BLaER1 (cell line): ENCODE data around the gene TMEM131.
A peak's percentile ranks its signal among the peaks of the same experiment; 100 is the strongest.
"Not testable (repeated sequence)": the region's sequence is repeated elsewhere in the genome, so short reads cannot be mapped to it uniquely, and the experiment has no call there.

Source experiments
- H3K27ac ChIP-seq: shearing (Covaris generic); formaldehyde crosslinking; 2 replicates; pipeline ENCODE4 v1.8.1; 2022
- H3K27me3 ChIP-seq: shearing (Covaris generic); formaldehyde crosslinking; 2 replicates; pipeline ENCODE4 v1.8.1; 2022
- H3K36me3 ChIP-seq: shearing (Covaris generic); formaldehyde crosslinking; 2 replicates; pipeline ENCODE4 v1.8.1; 2022
- H3K4me1 ChIP-seq: shearing (Covaris generic); formaldehyde crosslinking; 2 replicates; pipeline ENCODE4 v1.8.1; 2022
- H3K4me2 ChIP-seq: shearing (Covaris generic); formaldehyde crosslinking; 2 replicates; pipeline ENCODE4 v1.8.1; 2022
- H3K4me3 ChIP-seq: shearing (Covaris generic); formaldehyde crosslinking; 2 replicates; pipeline ENCODE4 v1.8.1; 2022
- H3K9ac ChIP-seq: shearing (Covaris generic); formaldehyde crosslinking; 2 replicates; pipeline ENCODE4 v1.8.1; 2022
- H3K9me3 ChIP-seq: shearing (Covaris generic); formaldehyde crosslinking; 2 replicates; pipeline ENCODE4 v1.8.1; 2022
- H4K20me1 ChIP-seq: shearing (Covaris generic); formaldehyde crosslinking; 2 replicates; pipeline ENCODE4 v1.8.1; 2022
- Cebpa-rat ChIP-seq: shearing (Covaris generic); IDR thresholded peaks from 2 replicates; pipeline ENCODE4 v1.8.1; 2022

TMEM131 gene

GRCh38 chr2:97713296-97714083 lies 282.3 kb downstream of the TMEM131 start, which contains the start of gene ZAP70:
Gene ZAP70 (plus strand): TSS chr2:97713576. CDS start chr2:97724037, 10,461 bp downstream.
- Histone ChIP-seq H3K9me3 (no peaks in the 10 kb centered on the region), H3K27me3 (no peaks in the 10 kb centered on the region), H3K36me3 (no peaks in the 10 kb centered on the region), H3K4me3 (peak within 1 kb of the TSS; percentile 67), H3K27ac (peak within 1 kb of the TSS; percentile 99), H3K4me2 (peak within 1 kb of the TSS; percentile 98), H3K9ac (peak within 1 kb of the TSS; percentile 93), H3K4me1 (peaks cover 100% of the 10 kb centered on the region), H4K20me1 (no peaks in the 10 kb centered on the region)
- no peak for TF ChIP-seq Cebpa-rat

- H3K4me1 ChIP-seq, result peaks cover 100% of the 10 kb centered on the region
- H3K27me3 ChIP-seq, result no peaks in the 10 kb centered on the region
- TF ChIP-seq Cebpa-rat, result no peak
- peak overlapping the region; percentile 98 for H3K4me2 ChIP-seq
- no peaks in the 10 kb centered on the region for H4K20me1 ChIP-seq
- peak overlapping the region; percentile 99 for H3K27ac ChIP-seq
- H3K4me3 ChIP-seq, result peak overlapping the region; percentile 67
- peak overlapping the region; percentile 93 for H3K9ac ChIP-seq
- no peaks in the 10 kb centered on the region for H3K9me3 ChIP-seq
- no peaks in the 10 kb centered on the region for H3K36me3 ChIP-seq
These were observed 283.0 kb downstream of the TMEM131 start for GRCh38 chr2:97712693-97713295.

DNA sequence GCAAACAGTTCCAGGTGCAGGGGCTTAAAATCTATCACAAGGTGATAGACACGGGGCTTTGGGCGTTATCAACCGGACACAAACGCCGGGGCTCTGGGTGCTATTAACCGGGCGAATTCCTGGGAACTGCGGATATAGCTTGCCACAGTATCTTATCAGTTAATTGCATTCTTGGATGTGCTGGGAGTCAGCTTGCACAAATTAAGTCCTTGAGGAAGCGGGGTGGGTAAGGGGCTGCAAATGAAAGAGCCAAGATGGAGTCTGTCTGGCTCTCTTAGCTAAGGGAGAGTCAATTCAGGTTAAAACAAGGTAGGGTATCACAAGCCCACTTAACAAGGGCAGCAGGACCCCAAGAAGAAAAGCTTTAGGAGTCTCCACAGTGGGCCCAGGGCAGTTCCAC lies 283.6 kb downstream of the TMEM131 start:
- Histone ChIP-seq H3K4me1 (peaks cover 100% of the 10 kb centered on the region), H3K9ac (peak overlapping the region; percentile 93), H3K27ac (peak overlapping the region; percentile 99), H3K4me2 (peak overlapping the region; percentile 98)
- H3K36me3 ChIP-seq, H3K4me3 ChIP-seq, H4K20me1 ChIP-seq, H3K9me3 ChIP-seq, H3K27me3 ChIP-seq: not testable (repeated sequence)

DNA sequence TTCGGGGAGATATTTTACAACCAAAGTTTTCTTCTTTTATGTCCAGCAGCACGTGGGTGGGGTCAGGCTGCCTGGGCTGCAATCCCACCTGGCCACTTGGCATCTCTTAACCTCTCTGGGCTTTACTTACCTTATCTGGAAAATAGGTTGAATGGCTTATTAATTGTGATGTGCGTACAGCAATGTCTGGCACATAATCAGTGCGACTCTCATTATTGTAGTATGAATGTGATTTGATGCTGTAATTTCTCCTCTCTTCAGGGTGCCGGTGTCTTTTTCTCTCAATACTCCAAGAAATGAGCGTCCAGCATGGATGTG lies 284.4 kb downstream of the TMEM131 start:
- Histone ChIP-seq H3K27ac (peak overlapping the region; percentile 99), H3K9ac (no peak overlapping the region; the same call in 1 of the 2 replicates)

GRCh38 chr2:97708608-97709007 lies 287.1 kb downstream of the TMEM131 start:
- no peak overlapping the region for H3K4me3 ChIP-seq
- H3K27me3 ChIP-seq, result no peaks in the 10 kb centered on the region
- peak overlapping the region; percentile 61 for H3K27ac ChIP-seq
- H3K36me3 ChIP-seq, result no peaks in the 10 kb centered on the region
- TF ChIP-seq Cebpa-rat, result no peak
- peaks cover 83% of the 10 kb centered on the region for H3K4me1 ChIP-seq
- H4K20me1 ChIP-seq, result no peaks in the 10 kb centered on the region
- H3K9me3 ChIP-seq, result no peaks in the 10 kb centered on the region
- H3K4me2 ChIP-seq, result peak overlapping the region; percentile 74
- H3K9ac ChIP-seq, result peak overlapping the region; percentile 1; the same call in 1 of the 2 replicates

More for the DNA sequence above, 284.4 kb downstream of the TMEM131 start:
- H3K27me3 ChIP-seq, result no peaks in the 10 kb centered on the region
- no peaks in the 10 kb centered on the region for H3K9me3 ChIP-seq
- H3K4me2 ChIP-seq, result peak overlapping the region; percentile 98
- no peaks in the 10 kb centered on the region for H4K20me1 ChIP-seq
- H3K36me3 ChIP-seq, result no peaks in the 10 kb centered on the region
- no peak for TF ChIP-seq Cebpa-rat
- H3K4me1 ChIP-seq, result peaks cover 100% of the 10 kb centered on the region
- H3K4me3 ChIP-seq, result no peak overlapping the region

- H3K4me2 ChIP-seq, result peak overlapping the region; percentile 74
- H3K4me1 ChIP-seq, result peaks cover 83% of the 10 kb centered on the region
- peak overlapping the region; percentile 1; the same call in 1 of the 2 replicates for H3K9ac ChIP-seq
- H3K27ac ChIP-seq, result peak overlapping the region; percentile 61
- no peaks in the 10 kb centered on the region for H3K36me3 ChIP-seq
- no peak for TF ChIP-seq Cebpa-rat
- no peaks in the 10 kb centered on the region for H4K20me1 ChIP-seq
- H3K27me3 ChIP-seq, result no peaks in the 10 kb centered on the region
- no peaks in the 10 kb centered on the region for H3K9me3 ChIP-seq
- no peak overlapping the region for H3K4me3 ChIP-seq
These were observed 287.7 kb downstream of the TMEM131 start for GRCh38 chr2:97708048-97708380.

DNA sequence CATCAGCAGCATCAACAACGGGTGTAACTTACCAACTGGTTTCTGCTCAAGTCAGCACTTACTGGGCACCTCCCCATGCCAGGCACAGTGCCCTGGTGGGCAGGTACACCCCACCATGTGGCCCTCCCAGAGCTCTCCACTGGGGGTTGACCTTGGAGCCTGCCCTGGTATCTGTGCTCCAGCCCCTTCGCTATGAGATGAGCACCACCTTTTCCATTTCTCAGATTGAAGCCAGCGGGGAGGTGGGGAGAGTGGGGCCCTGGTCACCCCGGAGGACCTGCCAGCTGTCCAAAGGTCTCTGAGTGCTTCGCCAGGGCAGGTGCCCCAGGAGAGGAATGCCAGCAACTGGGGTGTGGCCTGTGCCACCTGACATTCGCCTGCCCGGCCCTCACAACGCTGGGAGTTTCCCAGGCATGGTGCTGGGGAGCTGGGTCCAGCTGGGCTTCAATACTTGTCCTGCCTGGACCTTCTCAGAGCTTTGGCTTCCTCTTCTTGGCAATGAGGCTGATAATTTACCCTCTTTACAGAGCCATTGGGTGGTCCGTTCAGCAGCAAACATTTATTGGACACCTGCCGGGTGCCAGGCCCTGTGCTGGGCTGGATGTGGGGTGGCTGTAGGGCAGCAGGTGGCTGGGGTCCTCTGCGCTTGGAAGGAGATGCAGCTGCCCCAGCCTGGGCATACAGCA lies 288.2 kb downstream of the TMEM131 start:
- Histone ChIP-seq H3K36me3 (no peaks in the 10 kb centered on the region), H3K9ac (peak overlapping the region; percentile 1; the same call in 1 of the 2 replicates), H3K4me1 (peaks cover 83% of the 10 kb centered on the region), H3K4me2 (peak overlapping the region; percentile 74), H3K27ac (peak overlapping the region; percentile 61; the same call in 1 of the 2 replicates), H3K27me3 (no peaks in the 10 kb centered on the region), H4K20me1 (no peaks in the 10 kb centered on the region), H3K9me3 (no peaks in the 10 kb centered on the region), H3K4me3 (no peak overlapping the region)
- no peak for TF ChIP-seq Cebpa-rat

DNA sequence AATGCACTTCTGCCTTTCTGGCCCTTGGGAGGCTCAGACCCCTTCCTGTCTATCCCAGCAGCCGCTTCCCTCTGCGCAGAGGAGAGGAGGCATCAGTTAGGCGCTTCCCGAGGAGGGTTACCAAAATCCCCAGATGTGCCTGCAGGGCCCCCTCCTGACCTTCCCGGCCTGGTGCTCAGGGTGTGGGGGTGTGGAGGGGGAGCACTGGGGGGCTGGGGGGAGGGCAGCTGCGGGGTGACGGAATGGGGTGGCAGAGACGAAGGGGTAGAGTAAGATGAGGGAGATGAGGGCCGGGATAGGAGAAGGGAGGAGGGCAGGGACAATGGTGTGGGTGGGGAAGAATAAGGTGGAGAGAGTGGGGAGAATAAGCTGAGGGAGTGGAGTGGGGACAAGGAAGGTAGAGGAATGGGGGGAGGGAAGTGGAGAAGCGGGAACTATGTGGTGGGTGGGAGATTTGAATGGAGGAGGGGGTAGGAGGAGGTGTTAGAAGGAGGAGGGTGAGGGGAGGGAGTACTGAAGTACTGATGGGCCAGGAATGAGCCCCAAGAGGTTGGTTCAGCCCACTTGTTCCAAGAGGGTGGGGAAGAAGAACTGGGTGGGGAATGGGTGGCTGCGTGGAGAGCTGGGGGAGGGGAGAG lies 288.9 kb downstream of the TMEM131 start:
- Histone ChIP-seq H3K36me3 (no peaks in the 10 kb centered on the region), H3K4me3 (no peak overlapping the region), H4K20me1 (no peaks in the 10 kb centered on the region), H3K27ac (0 out of 2 replicates have a peak overlapping the region, but pooled peaks have one; percentile 61), H3K9me3 (no peaks in the 10 kb centered on the region), H3K4me1 (peaks cover 83% of the 10 kb centered on the region), H3K9ac (no peak overlapping the region), H3K4me2 (peak overlapping the region; percentile 74), H3K27me3 (no peaks in the 10 kb centered on the region)
- TF ChIP-seq Cebpa-rat, result no peak
